HG02884 (cell line): ENCODE results near the gene CPEB2.

Experiments used
- ATAC-seq: cut with Tn5 transposase; IDR thresholded peaks from one replicate; pipeline ENCODE4 v1.9.1; 2021; ENCODE audit warnings: mild to moderate bottlenecking, moderate library complexity; ENCODE audit not compliant: unreplicated experiment

CPEB2 gene

GRCh38 chr4:15010038-15010585, 7.8 kb downstream of the CPEB2 start:
- ATAC-seq, result no peak

GRCh38 chr4:15011166-15011565, 8.9 kb downstream of the CPEB2 start:
- ATAC-seq, result no peak

- ATAC-seq, result no peak
Observed at GRCh38 chr4:15012017-15012788, 9.9 kb downstream of the CPEB2 start.

GRCh38 chr4:15013585-15013984, 11.3 kb downstream of the CPEB2 start:
- ATAC-seq, result no peak

GRCh38 chr4:15015170-15015569, 12.9 kb downstream of the CPEB2 start:
- no peak for ATAC-seq

GRCh38 chr4:15018361-15018760, 16.1 kb downstream of the CPEB2 start:
- no peak for ATAC-seq

GRCh38 chr4:15020502-15021286, 18.4 kb downstream of the CPEB2 start:
- no peak for ATAC-seq

GRCh38 chr4:15021311-15021710, 19.0 kb downstream of the CPEB2 start:
- no peak for ATAC-seq

- ATAC-seq, result no peak
Observed at GRCh38 chr4:15021946-15022345, 19.7 kb downstream of the CPEB2 start.

- ATAC-seq, result no peak
Observed at GRCh38 chr4:15024386-15024785, 22.1 kb downstream of the CPEB2 start.

GRCh38 chr4:15025693-15026092, 23.4 kb downstream of the CPEB2 start:
- ATAC-seq, result no peak

- no peak for ATAC-seq
Observed at GRCh38 chr4:15027921-15028435, 25.7 kb downstream of the CPEB2 start.

- no peak for ATAC-seq
Observed at GRCh38 chr4:15031197-15031596, 28.9 kb downstream of the CPEB2 start.

GRCh38 chr4:15031993-15032675, 29.9 kb downstream of the CPEB2 start:
- ATAC-seq, result no peak

GRCh38 chr4:15034071-15034764, 31.9 kb downstream of the CPEB2 start:
- no peak for ATAC-seq

- ATAC-seq, result no peak
Observed at GRCh38 chr4:15035159-15035558, 32.9 kb downstream of the CPEB2 start.

- no peak for ATAC-seq
Observed at GRCh38 chr4:15037923-15038541, 35.8 kb downstream of the CPEB2 start.

- ATAC-seq, result no peak
Observed at GRCh38 chr4:15040916-15041463, 38.7 kb downstream of the CPEB2 start.

GRCh38 chr4:15042529-15043167, 40.4 kb downstream of the CPEB2 start:
- no peak for ATAC-seq
